Vagina (tissue), 2 donors: Measurements from ENCODE around the gene ORC6. TPM values are rescaled to one million over a fixed set of nuclear protein-coding genes. Genes with fewer than 3 reads are reported as not detected.

Experiments
- DNase-seq, 2 donors: peaks; one replicate each; pipeline ENCODE4 v3.0.0-alpha.2; 2017; ENCODE audit errors: extremely low spot score in 2 of 2
- H3K27ac ChIP-seq: fragments of 200-600 bp; sonication (generic); one replicate; pipeline ENCODE4 v1.5.1; 2019
- H3K27me3 ChIP-seq: fragments of 200-600 bp; sonication (generic); one replicate; pipeline ENCODE4 v1.5.1; 2019
- H3K36me3 ChIP-seq, 2 donors: fragments of 200-600 bp; sonication (generic); one replicate each; pipeline ENCODE4 v1.5.1; 2017 to 2019
- H3K4me1 ChIP-seq: fragments of 200-600 bp; sonication (generic); one replicate; pipeline ENCODE4 v1.5.1; 2019
- H3K4me3 ChIP-seq, 2 donors: fragments of 200-600 bp; sonication (generic); 1 replicate in 1 of 2; 2 replicates in 1 of 2; pipeline ENCODE4 v1.5.1; 2016 to 2019
- H3K9me3 ChIP-seq: fragments of 200-600 bp; sonication (generic); one replicate; pipeline ENCODE4 v1.5.1; 2019
- POLR2A ChIP-seq, 2 donors: fragments of 450-650 bp; IDR thresholded peaks; one replicate each; pipeline ENCODE4 v1.6.1; 2017; ENCODE audit warnings: antibody characterized with exemption in 2 of 2, mild to moderate bottlenecking in 2 of 2, moderate library complexity in 2 of 2
- POLR2AphosphoS5 ChIP-seq, 2 donors: sonication (generic); formaldehyde crosslinking; IDR thresholded peaks; one replicate each; pipeline ENCODE4 v1.9.0; 2017; ENCODE audit warnings: antibody characterized with exemption in 2 of 2, mild to moderate bottlenecking in 2 of 2, low read depth in 1 of 2; ENCODE audit not compliant: insufficient read depth in 1 of 2
- intact Hi-C: fragments of 100-400 bp; cut with DNase I; formaldehyde crosslinking; loops from one replicate; pipeline ENCODE4 v1.15.1; 2023
- total RNA-seq: library from RNA; depleted of rRNA; stranded (reverse); fragments of >200 nt; gene quantifications from one replicate; pipeline ENCODE4 v1.2.3, GENCODE V29; 2016
- TF ChIP-seq, protein P1 (sequence below), 3 experiments: fragments of 450-650 bp in 2 of 3; fragments of 200-600 bp in 1 of 3; sonication (generic) in 1 of 3; IDR thresholded peaks; one replicate each; pipeline ENCODE4 v1.5.1; 2017 to 2019; ENCODE audit warnings: antibody characterized with exemption in 3 of 3, mild to moderate bottlenecking in 2 of 3, moderate library complexity in 2 of 3

The ORC6 gene
- total RNA-seq, 1 donor from 2014 or later, result 2.2 TPM

DNA sequence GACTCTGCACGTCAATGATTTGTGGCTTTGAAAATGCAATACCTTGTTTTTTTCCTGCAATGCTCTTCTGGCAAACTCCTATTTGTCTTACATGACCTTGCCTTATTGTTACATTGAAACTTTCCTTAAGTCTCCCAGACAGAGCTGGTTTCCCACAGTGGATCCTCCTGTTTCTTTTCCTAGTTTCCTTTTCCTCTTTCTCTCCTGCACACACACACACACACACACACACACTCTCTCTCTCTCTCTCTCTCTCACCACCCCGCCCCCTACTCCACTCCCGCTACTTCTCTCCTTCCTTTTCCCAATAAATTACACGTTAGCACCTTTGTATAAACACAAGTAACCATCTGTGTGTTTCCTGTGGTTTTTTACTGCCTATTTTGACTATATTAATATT, 2.3 kb downstream of the ORC6 start:
- H3K36me3 ChIP-seq, result no peaks in the 10 kb centered on the region
- intact Hi-C loops, result no loop called here

GRCh38 chr16:46693598-46693997, 4.1 kb downstream of the ORC6 start:
- H3K36me3 ChIP-seq, result no peaks in the 10 kb centered on the region
- DNase-seq, result no peak
- intact Hi-C loops, result no loop called here
- H3K4me3 ChIP-seq, result no peak overlapping the region
- H3K27me3 ChIP-seq, result no peaks in the 10 kb centered on the region
- no peak for TF ChIP-seq POLR2AphosphoS5 (IDR thresholded peaks at IDR 0.05; ENCODE audit: insufficient read depth in 1 of 2, low read depth in 1 of 2)
- TF ChIP-seq, protein P1, sequence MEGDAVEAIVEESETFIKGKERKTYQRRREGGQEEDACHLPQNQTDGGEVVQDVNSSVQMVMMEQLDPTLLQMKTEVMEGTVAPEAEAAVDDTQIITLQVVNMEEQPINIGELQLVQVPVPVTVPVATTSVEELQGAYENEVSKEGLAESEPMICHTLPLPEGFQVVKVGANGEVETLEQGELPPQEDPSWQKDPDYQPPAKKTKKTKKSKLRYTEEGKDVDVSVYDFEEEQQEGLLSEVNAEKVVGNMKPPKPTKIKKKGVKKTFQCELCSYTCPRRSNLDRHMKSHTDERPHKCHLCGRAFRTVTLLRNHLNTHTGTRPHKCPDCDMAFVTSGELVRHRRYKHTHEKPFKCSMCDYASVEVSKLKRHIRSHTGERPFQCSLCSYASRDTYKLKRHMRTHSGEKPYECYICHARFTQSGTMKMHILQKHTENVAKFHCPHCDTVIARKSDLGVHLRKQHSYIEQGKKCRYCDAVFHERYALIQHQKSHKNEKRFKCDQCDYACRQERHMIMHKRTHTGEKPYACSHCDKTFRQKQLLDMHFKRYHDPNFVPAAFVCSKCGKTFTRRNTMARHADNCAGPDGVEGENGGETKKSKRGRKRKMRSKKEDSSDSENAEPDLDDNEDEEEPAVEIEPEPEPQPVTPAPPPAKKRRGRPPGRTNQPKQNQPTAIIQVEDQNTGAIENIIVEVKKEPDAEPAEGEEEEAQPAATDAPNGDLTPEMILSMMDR (IDR thresholded peaks at IDR 0.05), result no peak
- TF ChIP-seq POLR2A (IDR thresholded peaks at IDR 0.05), result no peak
- peaks cover 16% of the 10 kb centered on the region for H3K4me1 ChIP-seq
- no peaks in the 10 kb centered on the region for H3K9me3 ChIP-seq
- no peak overlapping the region for H3K27ac ChIP-seq

More for the DNA sequence above, 2.3 kb downstream of the ORC6 start:
- peaks cover 30% of the 10 kb centered on the region for H3K4me1 ChIP-seq
- no peaks in the 10 kb centered on the region for H3K9me3 ChIP-seq
- no peak overlapping the region for H3K4me3 ChIP-seq
- no peak overlapping the region for H3K27ac ChIP-seq
- H3K27me3 ChIP-seq, result no peaks in the 10 kb centered on the region
- no peak for TF ChIP-seq POLR2AphosphoS5 (IDR thresholded peaks at IDR 0.05; ENCODE audit: insufficient read depth in 1 of 2, low read depth in 1 of 2)
- no peak for TF ChIP-seq POLR2A (IDR thresholded peaks at IDR 0.05)
- TF ChIP-seq, protein P1 (IDR thresholded peaks at IDR 0.05), result no peak
- no peak for DNase-seq

DNA sequence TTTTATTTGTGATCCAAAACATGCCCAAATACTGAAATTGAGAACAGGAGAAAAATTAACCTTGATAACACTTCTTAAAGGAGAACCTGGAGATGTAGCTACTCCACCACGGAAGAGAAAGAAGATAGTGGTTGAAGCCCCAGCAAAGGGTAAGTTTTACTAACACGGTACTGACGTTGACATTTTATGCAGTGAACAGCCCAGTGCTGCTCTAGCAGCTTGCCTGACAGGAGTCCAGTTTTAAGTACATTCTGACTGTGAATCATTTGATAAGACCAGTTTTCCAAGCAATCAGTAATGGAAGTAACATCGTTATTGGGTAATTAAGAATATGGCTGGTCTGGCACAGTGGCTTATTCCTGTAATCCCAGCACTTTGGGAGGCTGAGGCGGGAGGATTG, 6.5 kb downstream of the ORC6 start:
- Histone ChIP-seq H3K36me3 (no peaks in the 10 kb centered on the region), H3K27me3 (no peaks in the 10 kb centered on the region), H3K4me3 (no peak overlapping the region), H3K9me3 (no peaks in the 10 kb centered on the region), H3K4me1 (peaks cover 3% of the 10 kb centered on the region), H3K27ac (no peak overlapping the region)
- intact Hi-C loops, result no loop called here
- TF ChIP-seq POLR2AphosphoS5 (IDR thresholded peaks at IDR 0.05; ENCODE audit: insufficient read depth in 1 of 2, low read depth in 1 of 2), result no peak
- TF ChIP-seq, protein P1 (IDR thresholded peaks at IDR 0.05), result no peak
- no peak for TF ChIP-seq POLR2A (IDR thresholded peaks at IDR 0.05)
- DNase-seq, result no peak

DNA sequence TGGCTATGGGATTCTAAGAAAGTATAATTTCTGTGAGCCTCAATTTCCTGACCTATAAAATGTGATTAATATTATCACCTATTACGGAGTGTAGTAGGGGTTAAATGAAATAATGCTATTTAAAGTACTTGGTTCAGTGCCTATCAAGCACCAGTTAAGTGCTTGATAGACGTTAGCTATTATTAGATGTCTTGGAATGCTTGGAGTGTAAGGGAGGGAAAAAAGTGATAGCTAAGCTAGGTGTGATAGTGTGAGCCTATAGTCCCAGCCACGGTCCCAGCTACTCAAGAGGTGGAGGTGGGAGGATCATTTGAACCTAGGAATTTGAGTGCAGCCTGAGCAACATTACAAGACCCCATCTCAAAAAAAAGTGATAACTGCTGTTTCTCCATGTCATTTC, 7.5 kb downstream of the ORC6 start:
- DNase-seq, result no peak
- TF ChIP-seq POLR2A (IDR thresholded peaks at IDR 0.05) (no peak), POLR2AphosphoS5 (IDR thresholded peaks at IDR 0.05; ENCODE audit: insufficient read depth in 1 of 2, low read depth in 1 of 2) (no peak)
- TF ChIP-seq, protein P1 (IDR thresholded peaks at IDR 0.05), result no peak
- Histone ChIP-seq H3K9me3 (no peaks in the 10 kb centered on the region), H3K27me3 (no peaks in the 10 kb centered on the region), H3K27ac (no peak overlapping the region), H3K4me3 (no peak overlapping the region), H3K36me3 (no peaks in the 10 kb centered on the region), H3K4me1 (no peaks in the 10 kb centered on the region)
- intact Hi-C loops, result no loop called here

GRCh38 chr16:46700048-46700447, 10.6 kb downstream of the ORC6 start:
- H3K36me3 ChIP-seq, result no peaks in the 10 kb centered on the region
- no peaks in the 10 kb centered on the region for H3K9me3 ChIP-seq
- no peak overlapping the region for H3K27ac ChIP-seq
- no peaks in the 10 kb centered on the region for H3K27me3 ChIP-seq
- no peaks in the 10 kb centered on the region for H3K4me1 ChIP-seq
- DNase-seq, result no peak
- intact Hi-C loops, result no loop called here
- H3K4me3 ChIP-seq, result no peak overlapping the region
- TF ChIP-seq, protein P1 (IDR thresholded peaks at IDR 0.05), result no peak
- TF ChIP-seq POLR2A (IDR thresholded peaks at IDR 0.05), result no peak
- TF ChIP-seq POLR2AphosphoS5 (IDR thresholded peaks at IDR 0.05; ENCODE audit: insufficient read depth in 1 of 2, low read depth in 1 of 2), result no peak
